Gastrocnemius medialis (tissue), 4 donors: ENCODE results near the gene ADGRG4.

ENCODE experiments used
- POLR2A ChIP-seq, 2 donors: fragments of 450-650 bp; IDR thresholded peaks; one replicate each; pipeline ENCODE4 v1.6.1; 2017; ENCODE audit warnings: antibody characterized with exemption in 2 of 2, mild to moderate bottlenecking in 2 of 2, moderate library complexity in 2 of 2
- TF ChIP-seq, protein P1 (sequence below), 5 experiments: fragments of 450-650 bp in 3 of 5; fragments of 200-600 bp in 2 of 5; sonication (generic) in 2 of 5; IDR thresholded peaks in 4 of 5; conservative IDR thresholded peaks in 1 of 5; 1 replicate in 4 of 5; 2 replicates in 1 of 5; pipeline ENCODE4 v1.5.1; 2016 to 2019; ENCODE audit warnings: antibody characterized with exemption in 5 of 5, mild to moderate bottlenecking in 3 of 5, moderate library complexity in 3 of 5

GRCh38 chrX:136255541-136255940 lies 45.2 kb upstream of the ADGRG4 start:
- TF ChIP-seq, protein P1, sequence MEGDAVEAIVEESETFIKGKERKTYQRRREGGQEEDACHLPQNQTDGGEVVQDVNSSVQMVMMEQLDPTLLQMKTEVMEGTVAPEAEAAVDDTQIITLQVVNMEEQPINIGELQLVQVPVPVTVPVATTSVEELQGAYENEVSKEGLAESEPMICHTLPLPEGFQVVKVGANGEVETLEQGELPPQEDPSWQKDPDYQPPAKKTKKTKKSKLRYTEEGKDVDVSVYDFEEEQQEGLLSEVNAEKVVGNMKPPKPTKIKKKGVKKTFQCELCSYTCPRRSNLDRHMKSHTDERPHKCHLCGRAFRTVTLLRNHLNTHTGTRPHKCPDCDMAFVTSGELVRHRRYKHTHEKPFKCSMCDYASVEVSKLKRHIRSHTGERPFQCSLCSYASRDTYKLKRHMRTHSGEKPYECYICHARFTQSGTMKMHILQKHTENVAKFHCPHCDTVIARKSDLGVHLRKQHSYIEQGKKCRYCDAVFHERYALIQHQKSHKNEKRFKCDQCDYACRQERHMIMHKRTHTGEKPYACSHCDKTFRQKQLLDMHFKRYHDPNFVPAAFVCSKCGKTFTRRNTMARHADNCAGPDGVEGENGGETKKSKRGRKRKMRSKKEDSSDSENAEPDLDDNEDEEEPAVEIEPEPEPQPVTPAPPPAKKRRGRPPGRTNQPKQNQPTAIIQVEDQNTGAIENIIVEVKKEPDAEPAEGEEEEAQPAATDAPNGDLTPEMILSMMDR (IDR thresholded peaks at IDR 0.05 in 4 of 5, conservative IDR thresholded peaks at IDR 0.05 in 1 of 5), result no peak
- TF ChIP-seq POLR2A (IDR thresholded peaks at IDR 0.05), result no peak
